CD4-positive, alpha-beta T cell treated with Interleukin-2 at 100 ng/mL for 4 hours (primary cell): ENCODE results near the gene DNAI1.

Experiments used
- DNase-seq: peaks from one replicate; pipeline ENCODE4 v3.0.0-alpha.2; 2020; ENCODE audit warnings: low spot score

The DNAI1 gene

DNA sequence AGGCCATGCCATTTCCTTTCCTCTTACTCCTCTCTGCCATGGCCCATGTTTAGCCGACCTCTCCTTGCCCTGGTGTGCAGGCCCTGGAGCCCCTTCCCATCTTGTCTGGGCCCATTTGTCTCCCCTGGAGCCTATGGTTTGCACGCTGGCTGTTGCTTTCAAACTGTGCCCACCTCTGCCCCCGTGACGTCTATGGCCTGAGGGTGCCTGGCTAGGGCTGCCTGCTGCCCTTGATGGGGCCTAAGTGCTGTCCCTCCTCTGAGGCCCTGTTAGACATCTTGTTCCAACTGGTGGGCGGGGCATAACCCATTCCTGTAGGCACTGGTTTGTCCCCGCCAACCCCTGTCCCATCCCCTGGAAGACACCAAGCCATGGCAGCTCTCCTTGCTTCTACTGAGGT is 86.9 kb downstream of the DNAI1 start:
- no peak for DNase-seq

DNA sequence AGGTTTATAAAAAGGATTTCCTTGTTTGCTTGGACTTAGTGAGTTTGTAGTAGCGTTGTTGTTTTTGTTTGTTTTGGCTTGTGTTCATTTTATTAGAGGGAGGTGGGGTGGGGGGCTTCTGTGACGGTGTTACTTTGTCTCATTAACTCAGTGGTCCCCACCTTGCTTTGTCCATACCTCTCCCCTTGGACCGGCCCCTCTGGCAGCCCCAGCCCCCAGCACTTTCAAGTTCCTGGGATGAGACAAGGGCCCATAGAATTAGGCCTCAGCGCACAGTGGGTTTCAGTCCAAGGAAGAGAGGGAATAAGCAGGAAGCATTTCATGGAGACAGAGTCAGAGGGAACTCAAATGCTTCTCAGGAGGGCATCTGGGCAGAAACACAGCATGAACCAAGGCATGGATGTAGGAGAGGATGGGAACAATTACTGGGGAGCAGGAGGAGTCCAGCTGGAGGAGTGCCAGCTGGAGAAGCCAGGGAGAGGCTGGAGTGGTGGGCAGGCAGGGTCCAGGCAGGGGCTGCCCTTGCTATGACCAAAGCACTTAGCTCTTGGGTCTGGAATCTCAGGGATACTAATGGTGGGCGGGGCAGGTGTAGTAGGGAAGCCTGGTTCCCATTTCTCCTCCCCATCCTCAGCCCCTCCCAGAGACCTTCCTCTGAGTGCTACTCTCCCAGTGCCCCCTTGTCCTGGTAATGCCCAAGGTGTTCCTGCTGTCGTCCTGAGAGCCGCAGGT is 87.7 kb downstream of the DNAI1 start:
- no peak for DNase-seq

DNA sequence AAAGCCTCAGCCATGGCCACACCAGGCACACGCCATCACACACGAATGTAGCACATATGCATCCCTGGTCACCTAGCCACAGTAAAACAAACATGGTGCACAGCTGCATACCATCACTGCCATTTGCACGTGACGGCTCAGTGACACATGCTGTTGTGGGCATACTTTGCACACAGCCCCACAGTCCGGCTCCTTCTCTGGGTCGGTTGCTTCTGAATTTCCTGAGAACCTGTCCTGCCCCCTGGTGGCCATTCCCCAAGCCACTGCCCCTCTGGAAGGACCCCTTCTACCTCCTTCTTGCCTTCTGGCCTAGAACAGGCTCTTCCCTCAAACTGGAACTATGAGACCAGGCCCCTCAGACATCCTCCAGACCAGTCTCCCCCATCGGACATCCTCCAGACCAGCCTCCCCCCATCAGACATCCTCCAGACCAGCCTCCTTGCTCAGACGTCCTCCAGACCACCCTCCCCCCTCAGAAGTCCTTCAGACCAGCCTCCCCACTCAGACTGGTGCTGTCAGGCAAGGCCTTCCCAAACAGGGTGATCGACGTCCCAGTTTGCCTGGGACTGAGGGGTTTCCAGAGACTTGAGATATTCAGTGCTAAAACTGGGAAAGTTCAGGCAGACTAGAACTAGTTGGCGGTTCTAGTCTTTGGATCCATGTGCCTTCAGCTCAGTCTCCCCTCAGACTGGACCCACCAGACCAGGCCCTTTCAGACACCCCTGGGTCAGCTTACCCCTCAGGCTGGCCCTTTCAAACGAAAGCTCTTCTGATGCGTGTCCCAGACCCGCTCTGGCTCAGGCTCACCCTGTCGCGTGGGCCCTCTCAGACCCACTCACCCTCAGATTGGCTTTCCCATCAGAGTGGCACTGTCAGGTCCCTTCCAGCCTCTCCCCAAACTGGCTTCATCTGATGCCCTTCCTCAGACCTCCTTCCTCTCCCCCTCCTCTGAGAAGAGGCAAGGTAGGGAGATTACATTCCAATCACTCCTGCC is 88.5 kb downstream of the DNAI1 start:
- DNase-seq, result peak; percentile 31

DNA sequence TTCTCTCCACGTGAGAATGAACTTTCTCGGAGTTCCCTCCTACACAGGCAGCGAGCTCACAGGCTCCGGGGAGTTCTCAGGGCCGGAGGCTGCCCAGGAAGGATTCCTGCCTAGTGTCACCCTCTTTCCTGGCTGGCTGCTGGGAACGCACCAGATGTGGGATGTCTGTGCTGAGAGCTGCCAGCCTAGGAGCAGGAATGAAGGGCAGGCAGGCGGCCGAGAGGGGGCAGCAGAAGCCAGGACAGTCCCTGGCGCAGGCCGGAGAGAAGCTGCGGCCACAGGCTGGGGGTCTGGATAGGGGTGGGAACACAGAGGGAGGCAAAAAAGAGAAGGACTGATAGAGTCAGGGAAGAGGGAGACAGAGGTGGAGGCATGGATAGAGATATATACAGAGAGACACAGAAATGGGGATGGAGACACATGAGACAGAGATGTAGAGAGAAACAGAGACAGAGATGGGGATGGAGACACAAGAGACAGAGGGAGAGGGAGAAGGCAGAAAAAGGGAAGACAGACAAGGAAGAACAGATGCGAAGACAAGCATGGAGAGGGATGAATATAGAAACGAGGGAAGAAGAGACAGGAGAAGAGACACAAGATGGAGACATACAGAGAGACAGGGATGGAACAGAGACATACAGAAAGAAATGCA is 89.5 kb downstream of the DNAI1 start:
- peak; percentile 11 for DNase-seq

DNA sequence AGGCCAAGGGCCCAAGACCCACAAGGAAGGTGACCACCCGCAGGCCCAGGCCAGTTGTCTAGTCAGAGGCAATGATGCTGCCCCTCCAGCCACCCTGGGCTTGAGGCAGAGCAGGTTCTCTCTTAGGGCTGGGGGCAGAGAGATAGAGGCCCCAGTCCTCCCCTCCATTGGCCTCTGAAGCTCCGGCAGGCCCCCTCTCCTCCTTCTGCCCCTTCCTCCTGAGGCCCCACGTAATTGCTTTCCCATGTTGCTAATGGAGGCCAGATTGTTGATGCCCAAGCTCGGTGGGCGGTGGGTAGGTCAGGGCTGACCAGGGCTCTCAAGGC is 90.8 kb downstream of the DNAI1 start:
- DNase-seq, result no peak

DNA sequence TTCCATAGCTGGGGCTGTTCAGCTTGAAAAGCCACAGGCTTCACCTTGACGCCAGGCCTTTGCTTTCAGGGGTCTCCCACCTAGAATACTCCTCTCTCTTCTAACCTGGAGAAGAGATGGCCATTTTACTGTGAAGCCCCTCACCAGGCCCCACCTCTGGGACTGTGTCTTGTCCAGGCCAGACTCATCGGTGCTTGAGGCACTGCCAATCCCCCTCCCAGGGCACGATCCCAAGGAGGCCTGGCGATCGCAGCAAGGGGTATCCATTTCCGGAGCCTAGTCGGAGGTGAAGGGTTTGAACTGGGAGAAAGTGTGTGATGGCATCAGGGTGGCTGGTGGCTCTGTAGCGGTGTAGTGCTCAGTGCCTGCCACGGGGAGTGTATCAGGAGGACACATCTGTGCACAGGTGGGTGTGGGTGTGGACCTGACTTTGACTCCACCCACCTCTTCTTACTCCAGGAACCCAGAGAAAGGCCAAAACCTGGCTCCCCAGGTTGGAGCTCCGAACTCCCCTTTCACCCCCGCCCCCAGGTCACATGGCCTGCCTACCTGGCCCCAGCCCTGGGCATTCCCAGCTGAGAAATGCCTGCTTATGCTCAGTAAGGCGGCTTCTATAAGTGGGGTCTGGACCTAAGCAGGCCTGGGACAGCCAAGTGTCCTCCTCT is 91.5 kb downstream of the DNAI1 start:
- no peak for DNase-seq

DNA sequence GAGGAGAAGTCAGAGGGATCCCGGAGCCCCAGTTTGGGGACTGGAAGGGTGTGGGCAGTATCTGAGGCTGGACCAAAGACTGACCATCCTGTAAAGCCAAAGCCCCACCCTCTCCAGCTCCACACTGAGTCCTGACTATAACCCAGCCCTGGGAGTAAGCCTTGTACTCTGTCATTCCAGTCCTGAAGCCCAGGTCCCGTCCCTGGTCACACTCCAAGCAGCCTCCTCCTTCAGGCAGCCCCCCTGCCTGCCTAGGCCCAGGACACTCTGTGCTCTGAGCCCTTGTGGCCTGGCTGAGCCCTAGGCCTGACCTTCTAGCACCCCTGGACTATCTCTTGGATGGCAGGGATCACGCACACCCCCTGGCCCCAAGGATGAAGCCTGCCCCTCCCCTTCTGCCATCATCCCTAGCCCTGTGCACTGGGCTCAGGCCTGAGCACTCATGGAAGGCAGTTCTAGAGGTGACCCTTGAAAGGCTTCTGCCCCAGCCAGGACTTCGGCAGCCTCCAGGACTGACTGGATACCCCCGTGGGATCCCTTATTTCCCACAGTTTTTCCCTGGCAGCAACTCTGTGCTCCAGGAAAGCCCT is 92.2 kb downstream of the DNAI1 start:
- no peak for DNase-seq

DNA sequence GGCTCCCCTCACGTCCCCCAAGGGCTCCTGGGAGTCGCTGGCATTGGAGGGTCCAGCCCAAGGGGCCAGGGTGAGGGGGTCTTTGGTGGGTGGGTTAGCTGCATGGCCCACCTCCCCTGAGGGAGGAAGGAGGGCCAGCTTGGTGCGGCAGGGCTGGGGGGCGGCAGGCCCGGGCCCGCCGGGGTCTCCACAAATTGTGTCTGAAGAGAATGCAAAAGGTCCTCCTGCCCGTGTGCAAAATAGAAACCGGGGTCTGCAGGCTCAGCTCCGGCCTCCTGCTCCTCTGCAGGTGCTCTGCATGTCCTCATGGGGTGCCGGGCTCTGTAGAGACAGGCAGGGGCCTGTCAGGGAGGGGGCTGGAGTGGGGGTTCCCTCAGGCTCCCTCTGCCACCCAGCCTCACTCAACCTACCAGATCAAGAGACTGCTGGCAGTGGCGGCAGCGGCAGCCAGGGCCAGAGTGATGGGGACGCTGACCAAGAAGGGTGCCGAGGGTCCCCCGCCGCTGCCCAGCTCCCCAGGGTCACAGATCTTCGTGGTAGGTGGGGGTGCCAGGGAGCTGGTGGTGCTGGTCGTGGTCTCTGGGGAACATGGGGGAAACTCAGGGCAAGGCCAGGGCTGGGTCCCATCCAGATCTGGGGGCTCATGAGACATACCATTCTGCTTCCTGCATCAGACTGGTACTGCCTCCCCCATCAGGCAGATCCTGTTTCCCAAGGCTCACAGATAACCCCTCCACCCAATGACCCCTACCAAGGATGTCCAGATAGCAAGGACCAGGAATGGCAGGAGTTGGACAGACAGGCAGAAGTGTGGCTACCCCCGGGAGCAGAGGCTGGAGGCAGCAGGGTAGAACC is 93.4 kb downstream of the DNAI1 start:
- no peak for DNase-seq

DNA sequence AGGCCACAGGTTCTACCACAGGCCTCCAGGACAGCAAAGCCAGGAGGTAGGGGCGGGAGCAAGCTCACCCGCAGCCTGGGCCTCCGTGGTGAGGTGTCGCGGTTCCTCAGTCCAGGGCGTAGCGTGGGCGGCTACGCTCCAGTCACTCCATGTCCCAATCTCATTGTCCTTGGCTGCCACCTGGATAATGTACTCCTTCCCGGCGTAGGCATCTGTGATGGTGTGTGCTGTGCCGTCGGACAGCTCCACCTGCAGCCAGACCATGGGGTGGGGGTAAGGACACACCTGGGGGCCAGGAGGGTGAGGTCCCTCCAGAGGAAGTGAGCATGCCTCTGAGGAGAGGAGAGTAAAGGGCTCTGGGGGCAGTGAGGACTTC is 94.0 kb downstream of the DNAI1 start:
- no peak for DNase-seq

DNA sequence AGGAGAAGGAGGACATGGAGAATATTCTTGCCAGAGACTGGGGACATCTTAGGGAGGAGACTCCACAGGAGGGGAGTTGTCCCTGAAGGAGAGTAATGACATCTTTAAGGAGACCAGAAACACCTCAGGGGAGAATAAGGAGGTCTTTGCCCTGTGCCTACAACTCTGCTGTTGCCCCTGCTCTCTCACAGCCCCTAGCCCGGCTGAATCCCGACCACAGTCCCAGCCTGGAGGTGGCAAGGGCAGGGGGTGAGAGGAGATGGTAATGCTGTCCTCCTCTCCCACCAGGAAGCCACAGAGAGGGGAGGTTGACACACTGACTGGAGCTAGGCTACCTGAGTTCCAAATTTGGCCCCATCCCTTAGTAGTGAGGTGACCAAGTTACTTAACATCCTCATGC is 94.4 kb downstream of the DNAI1 start:
- no peak for DNase-seq

DNA sequence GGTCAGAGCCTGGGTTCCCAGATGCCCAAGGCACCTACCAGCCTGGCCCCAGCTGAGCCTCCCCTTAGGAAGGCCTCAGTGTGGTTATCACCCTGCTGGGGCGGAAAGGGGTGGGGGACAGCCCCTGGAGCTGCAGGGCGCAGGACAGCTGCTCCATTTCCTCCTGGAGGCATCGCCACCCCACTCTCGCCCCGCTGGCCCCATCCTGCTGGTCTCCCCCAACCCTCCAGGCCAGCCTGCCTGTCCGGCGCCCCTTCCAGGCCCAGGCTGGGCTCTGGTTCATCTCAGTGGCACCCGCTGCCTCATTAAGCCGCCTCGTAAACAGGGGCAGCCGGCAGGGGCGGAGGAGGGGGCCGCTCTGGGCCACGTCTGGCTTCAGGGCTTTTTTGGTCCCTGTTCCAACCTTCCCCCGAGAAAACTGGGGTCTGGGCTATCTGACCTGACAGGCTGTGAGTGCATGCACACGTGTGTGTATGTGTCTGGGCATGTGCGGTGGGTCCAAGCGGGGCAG is 95.0 kb downstream of the DNAI1 start:
- no peak for DNase-seq

DNA sequence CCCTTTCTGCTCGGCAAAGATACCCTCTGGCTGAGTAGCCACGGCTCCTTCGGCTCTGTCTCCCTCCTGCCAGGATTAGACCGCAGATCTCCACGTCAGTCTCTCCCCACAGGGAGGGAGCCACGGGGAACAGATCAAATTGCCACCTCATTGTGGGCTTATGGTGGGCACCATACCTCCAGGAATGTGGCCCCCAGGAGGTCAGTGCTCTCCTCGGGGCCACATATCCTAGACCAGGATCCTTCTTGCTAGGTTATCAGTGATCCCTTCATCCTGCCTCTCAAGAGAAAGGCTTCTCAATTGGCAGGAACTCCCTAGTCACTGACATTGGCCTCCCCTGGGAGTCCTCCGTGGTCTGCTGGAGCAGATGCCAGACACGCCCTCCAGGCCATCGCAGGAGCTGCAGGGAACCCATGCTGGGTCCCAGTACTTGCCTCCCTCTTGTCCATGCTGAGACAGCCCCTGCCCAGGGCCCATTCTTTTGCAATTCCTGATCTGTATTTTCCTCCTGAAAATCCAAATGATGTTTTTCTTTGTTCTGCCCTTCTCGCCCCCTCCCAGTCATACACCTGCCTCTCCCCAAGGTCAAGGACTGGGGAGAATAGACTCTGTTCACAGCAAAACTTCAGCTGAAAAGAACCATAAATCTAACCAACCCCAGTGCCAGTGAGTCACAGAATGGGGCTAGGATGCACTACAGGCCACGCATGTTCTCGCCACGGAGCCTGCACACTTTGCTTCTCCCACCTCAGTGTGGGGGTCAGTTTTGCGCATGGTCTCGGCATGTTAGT is 95.8 kb downstream of the DNAI1 start:
- no peak for DNase-seq

DNA sequence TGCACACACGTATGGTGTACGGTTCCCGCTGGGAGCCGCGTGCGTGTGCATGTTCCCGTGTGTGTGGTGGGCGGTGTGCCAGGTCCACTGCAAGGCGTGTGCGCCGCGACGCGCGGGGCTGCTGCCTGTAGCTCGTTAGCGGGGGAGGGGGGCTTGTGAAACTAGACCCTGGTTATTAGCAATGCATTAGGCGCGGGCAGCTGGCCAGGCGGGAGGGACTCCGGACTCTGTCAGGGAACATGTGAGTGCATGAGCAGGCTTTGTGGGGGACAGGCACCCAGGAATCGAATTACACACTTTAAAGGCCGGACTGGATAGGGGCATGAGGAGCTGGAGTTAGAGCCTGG is 96.4 kb downstream of the DNAI1 start:
- no peak for DNase-seq

DNA sequence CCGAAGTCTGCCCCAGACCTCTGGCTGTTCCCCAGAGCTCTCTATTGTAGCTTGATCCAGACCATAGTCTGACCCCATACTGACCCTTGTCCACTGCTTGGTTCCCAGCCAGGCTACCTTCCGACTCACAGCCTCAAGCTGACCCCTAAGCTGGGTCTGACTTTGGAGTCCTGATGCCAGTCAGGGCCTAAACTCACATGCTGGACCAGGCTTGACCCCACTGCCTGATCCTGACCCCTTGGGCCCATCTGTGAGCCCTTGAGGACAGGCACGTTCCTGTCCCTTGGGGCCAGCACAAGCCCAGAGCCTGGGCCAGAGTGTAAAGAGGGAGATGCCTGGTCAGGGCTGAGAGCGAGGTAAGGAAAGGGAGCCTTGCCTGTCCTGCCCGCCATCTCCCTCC is 96.9 kb downstream of the DNAI1 start:
- DNase-seq, result no peak

DNA sequence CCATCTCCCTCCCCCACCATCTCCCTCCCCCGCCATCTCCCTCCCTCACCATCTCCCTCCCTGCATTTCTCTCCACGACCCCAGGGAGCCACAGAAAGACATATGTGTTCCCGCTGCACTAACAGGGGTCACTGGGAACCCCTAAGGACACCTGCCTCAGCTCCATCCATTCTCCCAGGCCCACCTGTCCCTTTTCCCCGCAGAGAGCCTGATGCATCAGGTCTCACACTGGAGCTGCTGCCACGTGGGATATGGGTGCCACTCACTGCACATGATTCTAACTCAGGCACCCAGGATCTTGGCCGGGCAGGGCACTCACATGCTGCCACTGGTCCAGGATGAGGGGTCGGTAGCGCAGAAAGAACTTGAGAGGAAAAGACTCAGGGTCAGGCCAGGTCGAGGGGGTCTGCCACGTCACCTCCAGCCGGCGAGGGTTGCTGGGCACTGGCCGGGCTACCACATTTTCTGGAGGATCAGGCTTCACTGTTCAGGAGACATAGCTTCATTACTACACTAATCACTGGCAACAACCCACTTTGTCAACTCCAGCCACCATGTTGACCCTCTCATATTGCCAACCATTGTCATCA is 97.4 kb downstream of the DNAI1 start:
- DNase-seq, result no peak

DNA sequence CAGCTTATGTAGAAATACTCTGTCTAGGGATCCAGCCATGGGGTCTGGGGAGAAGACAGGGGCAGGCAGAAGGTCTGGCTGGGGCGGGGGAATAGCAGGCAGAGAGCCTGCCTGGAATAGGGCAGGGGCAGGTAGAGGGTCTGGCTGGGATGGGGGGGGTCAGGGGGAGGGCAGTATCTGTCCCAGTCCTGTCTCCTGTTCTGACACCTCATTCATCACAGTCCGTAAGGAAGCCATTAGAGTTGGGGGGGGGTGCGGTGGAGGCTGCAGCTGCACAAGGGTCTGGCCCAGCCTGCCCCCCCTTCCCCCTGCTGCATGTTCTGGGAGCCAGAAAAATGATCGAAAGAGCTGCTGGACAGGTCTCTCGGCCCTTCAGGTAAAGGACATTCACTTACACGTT is 98.3 kb downstream of the DNAI1 start:
- no peak for DNase-seq

DNA sequence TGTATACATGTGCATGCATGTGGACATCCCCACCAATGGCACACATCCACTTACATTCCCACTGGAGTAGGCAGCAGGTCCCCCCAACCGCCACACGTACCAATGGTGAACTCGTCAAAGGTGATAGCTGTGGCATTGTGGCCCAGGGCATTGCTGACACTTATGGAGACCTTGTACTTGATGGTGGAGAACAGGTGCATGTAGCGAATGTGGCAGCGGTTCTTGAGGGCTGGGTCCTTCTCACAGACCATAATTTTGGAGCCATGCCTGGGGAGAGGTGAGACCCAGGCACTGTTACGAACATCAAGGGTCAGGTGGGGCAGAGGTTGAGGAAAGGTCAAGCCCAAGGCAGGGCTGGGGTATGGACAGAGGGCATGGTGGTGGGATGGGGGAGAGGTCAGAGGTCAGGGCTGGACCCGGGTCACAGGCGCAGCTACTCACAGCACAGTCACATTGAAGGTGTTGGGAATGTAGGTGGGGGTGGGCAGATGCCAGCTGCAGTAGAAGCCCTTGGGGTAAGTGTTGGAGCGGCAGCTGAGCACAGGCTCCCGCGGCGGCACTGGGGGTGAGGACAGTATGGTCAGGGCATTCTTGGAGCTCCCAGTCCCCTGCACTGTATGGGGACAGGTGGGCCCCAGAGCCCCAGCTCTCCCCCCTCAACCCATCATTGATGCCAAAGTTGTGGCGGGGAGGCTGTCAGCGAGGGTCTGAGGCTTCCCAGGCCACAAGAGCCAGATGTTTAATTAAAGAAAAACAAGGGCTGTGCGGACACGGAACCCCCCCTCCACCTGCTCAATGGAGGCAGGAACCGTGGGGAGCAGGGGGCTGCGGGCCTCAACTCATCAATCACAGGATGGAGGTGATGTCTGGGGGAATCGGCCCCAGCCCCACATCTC is 99.1 kb downstream of the DNAI1 start:
- no peak for DNase-seq

DNA sequence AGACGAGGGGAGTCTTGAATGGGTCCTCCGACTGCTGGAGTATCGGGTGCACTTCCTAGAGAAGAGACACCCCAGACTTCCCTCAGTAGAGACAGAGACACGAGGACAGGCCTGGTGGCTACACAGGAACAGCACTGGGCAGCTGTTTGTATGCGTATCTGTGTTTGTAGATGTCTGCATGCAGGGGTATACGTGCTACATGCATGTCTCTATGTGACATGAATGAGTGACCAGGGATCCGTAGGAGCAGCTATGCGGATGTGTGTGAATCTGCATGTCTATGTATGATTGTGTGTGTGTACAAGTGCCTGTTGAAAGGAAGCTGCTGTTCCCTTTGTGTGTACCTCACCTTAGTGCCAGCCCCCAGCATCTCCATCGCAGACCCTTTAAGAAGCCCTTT is 99.8 kb downstream of the DNAI1 start:
- no peak for DNase-seq
